CD4-positive, CD25-positive, alpha-beta regulatory T cell (primary cell): ENCODE results near the gene DNAH6. TPM values are rescaled to one million over a fixed set of nuclear protein-coding genes. Genes with fewer than 3 reads are reported as not detected.
"Not testable (repeated sequence)": the region's sequence is repeated elsewhere in the genome, so short reads cannot be mapped to it uniquely, and the experiment has no call there.

Experiments used
- ATAC-seq, 2 donors: fragments of 150-1000 bp; cut with Tn5 transposase; one replicate each; pipeline ENCODE4 v1.10.0; 2021; ENCODE audit warnings: low read depth in 2 of 2, moderate number of reproducible peaks in 2 of 2, moderate library complexity in 1 of 2
- DNase-seq, 3 donors: peaks; one replicate each; pipeline versions ENCODE4 v3.0.0 to v3.0.0-alpha.2; 2012 to 2022; ENCODE audit warnings: mixed read lengths in 1 of 3
- H3K27ac ChIP-seq: one replicate; pipeline ENCODE4 v1.7.0; 2013; ENCODE audit warnings: mild to moderate bottlenecking, low read length; ENCODE audit not compliant: insufficient read depth, poor library complexity, severe bottlenecking
- H3K27me3 ChIP-seq: one replicate; pipeline ENCODE4 v1.7.0; 2013; ENCODE audit warnings: low read length; ENCODE audit not compliant: control insufficient read depth, insufficient read depth
- H3K36me3 ChIP-seq: one replicate; pipeline ENCODE4 v1.7.0; 2013; ENCODE audit warnings: mild to moderate bottlenecking, low read length, moderate library complexity; ENCODE audit not compliant: control insufficient read depth, insufficient read depth
- H3K4me1 ChIP-seq: 2 replicates; pipeline ENCODE4 v1.7.0; 2013; ENCODE audit warnings: mild to moderate bottlenecking, low read length; ENCODE audit not compliant: insufficient read depth, control insufficient read depth, poor library complexity, severe bottlenecking
- H3K4me3 ChIP-seq: one replicate; pipeline ENCODE4 v1.7.0; 2013; ENCODE audit warnings: low read depth, mild to moderate bottlenecking, low read length, moderate library complexity
- H3K9me3 ChIP-seq, 2 experiments: 1 replicate in 1 of 2; 2 replicates in 1 of 2; pipeline ENCODE4 v1.7.0; 2013; ENCODE audit warnings: low read length in 2 of 2, mild to moderate bottlenecking in 1 of 2, moderate library complexity in 1 of 2; ENCODE audit not compliant: control insufficient read depth in 2 of 2
- H3K27ac Mint-ChIP-seq, 3 donors: one replicate each; pipeline ENCODE4 v1.8.0; 2020 to 2022; ENCODE audit warnings: mild to moderate bottlenecking in 3 of 3, mixed read lengths in 3 of 3, moderate library complexity in 2 of 3
- H3K27me3 Mint-ChIP-seq: one replicate; pipeline ENCODE4 v1.8.0; 2022; ENCODE audit warnings: mild to moderate bottlenecking, mixed read lengths
- H3K36me3 Mint-ChIP-seq: one replicate; pipeline ENCODE4 v1.8.0; 2020; ENCODE audit warnings: mixed read lengths
- H3K4me1 Mint-ChIP-seq, 4 donors: one replicate each; pipeline ENCODE4 v1.8.0; 2020 to 2022; ENCODE audit warnings: mixed read lengths in 4 of 4, mild to moderate bottlenecking in 1 of 4
- H3K4me3 Mint-ChIP-seq, 4 donors: one replicate each; pipeline ENCODE4 v1.8.0; 2020 to 2022; ENCODE audit warnings: mild to moderate bottlenecking in 4 of 4, mixed read lengths in 4 of 4, moderate library complexity in 3 of 4
- H3K9me3 Mint-ChIP-seq, 7 donors: one replicate each; pipeline ENCODE4 v1.8.0; 2020 to 2022; ENCODE audit warnings: mixed read lengths in 7 of 7, mild to moderate bottlenecking in 3 of 7, moderate library complexity in 2 of 7
- polyA plus RNA-seq, 4 donors: library from polyadenylated mRNA; unstranded; fragments of 300-500 nt; fragmentation: Illumina TruSeq; gene quantifications; one replicate each; pipeline ENCODE4 v1.2.3, GENCODE V29; 2021
- total RNA-seq: library from RNA; stranded (reverse); gene quantifications from one replicate; pipeline ENCODE4 v1.2.3, GENCODE V29; 2022

DNAH6 gene, protein sequence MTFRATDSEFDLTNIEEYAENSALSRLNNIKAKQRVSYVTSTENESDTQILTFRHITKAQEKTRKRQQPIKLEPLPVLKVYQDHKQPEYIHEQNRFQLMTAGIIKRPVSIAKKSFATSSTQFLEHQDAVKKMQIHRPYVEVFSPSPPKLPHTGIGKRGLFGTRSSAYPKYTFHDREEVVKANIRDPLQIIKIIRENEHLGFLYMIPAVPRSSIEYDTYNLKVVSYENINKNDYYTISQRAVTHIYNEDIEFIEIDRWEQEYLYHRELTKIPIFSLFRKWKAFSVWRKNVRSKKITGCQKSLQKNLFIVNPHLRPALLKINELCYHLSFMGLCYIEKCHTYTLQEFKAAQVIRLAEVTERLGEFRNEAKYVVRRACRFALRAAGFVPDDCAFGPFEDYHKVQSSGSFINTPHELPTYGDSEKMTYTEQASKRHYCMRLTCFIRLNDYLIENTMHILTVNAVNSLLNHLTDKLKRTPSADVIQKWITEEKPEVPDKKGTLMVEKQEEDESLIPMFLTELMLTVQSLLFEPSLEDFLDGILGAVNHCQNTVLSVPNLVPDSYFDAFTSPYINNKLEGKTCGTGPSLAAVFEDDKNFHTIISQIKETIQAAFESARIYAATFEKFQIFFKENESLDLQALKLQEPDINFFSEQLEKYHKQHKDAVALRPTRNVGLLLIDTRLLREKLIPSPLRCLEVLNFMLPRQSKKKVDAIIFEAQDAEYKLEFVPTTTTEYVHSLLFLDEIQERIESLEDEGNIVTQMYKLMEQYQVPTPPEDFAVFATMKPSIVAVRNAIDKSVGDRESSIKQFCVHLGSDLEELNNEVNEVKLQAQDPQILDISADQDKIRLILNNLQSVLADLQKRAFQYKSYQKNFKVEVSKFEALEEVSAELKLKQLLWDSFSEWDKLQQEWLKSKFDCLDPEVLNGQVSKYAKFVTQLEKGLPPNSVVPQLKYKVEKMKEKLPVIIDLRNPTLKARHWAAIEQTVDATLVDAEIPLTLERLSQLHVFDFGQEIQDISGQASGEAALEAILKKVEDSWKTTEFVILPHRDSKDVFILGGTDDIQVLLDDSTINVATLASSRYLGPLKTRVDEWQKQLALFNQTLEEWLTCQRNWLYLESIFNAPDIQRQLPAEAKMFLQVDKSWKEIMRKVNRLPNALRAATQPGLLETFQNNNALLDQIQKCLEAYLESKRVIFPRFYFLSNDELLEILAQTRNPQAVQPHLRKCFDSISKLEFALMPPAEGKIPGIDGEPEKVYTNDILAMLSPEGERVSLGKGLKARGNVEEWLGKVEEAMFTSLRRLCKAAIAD (N-terminal part only)
- 0.52 TPM for total RNA-seq
- 1 to 10 TPM in 1 of 4 donors, under 1 TPM in 3; 0.17 to 1.1 (median 0.42) TPM for polyA plus RNA-seq

DNA sequence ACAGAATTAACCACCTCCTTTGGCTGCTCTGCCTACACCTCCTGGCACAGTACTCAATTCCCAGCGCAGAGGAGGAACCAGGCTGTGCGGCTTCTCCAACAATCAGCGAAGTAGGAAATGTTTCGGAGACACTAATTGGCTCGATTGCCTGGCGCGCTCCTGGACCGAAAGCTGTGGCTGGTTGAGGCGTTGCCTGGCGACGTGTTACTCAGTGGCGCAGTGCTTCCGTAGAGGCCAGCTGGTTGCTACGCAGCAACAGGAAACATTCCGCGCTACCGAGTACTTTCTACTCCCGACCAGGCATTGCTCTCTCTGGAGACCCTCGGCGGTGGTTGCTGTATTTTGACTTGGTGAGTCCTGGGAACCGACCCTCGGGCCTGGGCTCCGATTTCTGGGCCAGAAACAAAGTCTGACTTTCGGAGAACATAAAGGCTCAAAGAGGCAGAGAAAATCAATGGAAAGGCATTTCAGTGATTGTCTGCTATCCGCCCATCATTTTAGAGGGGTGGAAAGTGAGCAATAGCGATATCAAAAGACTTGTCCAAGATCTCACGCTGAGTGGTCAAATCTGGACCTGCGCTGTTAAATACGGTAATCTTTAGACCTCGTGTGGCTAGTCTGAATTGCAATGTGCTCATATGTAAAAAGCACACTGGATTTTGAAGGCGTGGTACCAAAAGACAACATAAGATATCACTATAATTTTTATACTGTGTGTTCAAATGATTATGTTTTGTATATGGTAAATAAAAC, at the start of gene DNAH6:
TSS of gene DNAH6 (plus strand) at position 265 of the 753 bp plus-strand sequence. CDS start 1,329 bp downstream, outside the sequence.
- Histone ChIP-seq H3K27ac (peak within 1 kb of the TSS; percentile 67), H3K36me3 (no peaks in the 10 kb centered on the region), H3K4me1 (peaks cover 11% of the 10 kb centered on the region), H3K4me3 (peak within 1 kb of the TSS; percentile 88), H3K27me3 (peaks cover 6% of the 10 kb centered on the region), H3K9me3 (no peaks in the 10 kb centered on the region)
- peak; percentile 84 to 88 (median 88) for DNase-seq
- Mint-ChIP-seq H3K4me1 (peaks cover 7 to 18% (median 13%) of the 10 kb centered on the region in 4 donors), H3K36me3 (no peaks in the 10 kb centered on the region), H3K4me3 (peak within 1 kb of the TSS; percentile 86 to 94 (median 90)), H3K9me3 (peaks cover 0 to 7% (median 3%) of the 10 kb centered on the region in 7 donors), H3K27me3 (peaks cover 20% of the 10 kb centered on the region), H3K27ac (peak within 1 kb of the TSS; percentile 16 to 94 (median 93))
- peak; percentile 100 for ATAC-seq

DNA sequence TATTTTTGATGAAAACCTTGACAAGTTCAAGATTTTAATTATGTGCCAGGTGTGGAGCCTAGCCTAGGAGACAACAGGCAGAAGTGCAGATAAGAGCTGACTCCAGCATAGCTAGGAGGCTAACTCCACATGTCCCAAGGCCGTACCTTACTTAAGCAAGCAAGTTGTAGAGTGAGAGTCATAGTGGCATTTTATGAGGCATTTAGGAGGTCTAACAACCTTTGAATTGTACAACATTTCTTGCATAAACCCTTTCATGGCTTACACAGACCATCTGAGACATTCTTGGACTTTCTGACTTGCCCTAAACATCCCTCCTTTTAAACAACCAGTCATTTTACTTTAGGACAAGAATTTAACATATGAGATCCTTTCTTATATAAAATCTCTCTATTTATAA, 48.9 kb upstream of the DNAH6 start:
- Mint-ChIP-seq H3K4me1 (peaks cover 0 to 11% (median 0%) of the 10 kb centered on the region in 4 donors), H3K36me3 (no peaks in the 10 kb centered on the region), H3K27me3 (no peaks in the 10 kb centered on the region), H3K27ac (no peak overlapping the region), H3K9me3 (peaks cover 0 to 7% (median 1%) of the 10 kb centered on the region in 7 donors), H3K4me3 (no peak overlapping the region)
- ATAC-seq (no peak), DNase-seq (no peak)
- H3K4me1 ChIP-seq: no peaks in the 10 kb centered on the region
- no peaks in the 10 kb centered on the region for H3K27me3 ChIP-seq
- H3K4me3 ChIP-seq: no peak overlapping the region
- H3K27ac ChIP-seq: no peak overlapping the region
- H3K9me3 ChIP-seq: peaks cover 4 to 7% of the 10 kb centered on the region in 2 experiments
- no peaks in the 10 kb centered on the region for H3K36me3 ChIP-seq

DNA sequence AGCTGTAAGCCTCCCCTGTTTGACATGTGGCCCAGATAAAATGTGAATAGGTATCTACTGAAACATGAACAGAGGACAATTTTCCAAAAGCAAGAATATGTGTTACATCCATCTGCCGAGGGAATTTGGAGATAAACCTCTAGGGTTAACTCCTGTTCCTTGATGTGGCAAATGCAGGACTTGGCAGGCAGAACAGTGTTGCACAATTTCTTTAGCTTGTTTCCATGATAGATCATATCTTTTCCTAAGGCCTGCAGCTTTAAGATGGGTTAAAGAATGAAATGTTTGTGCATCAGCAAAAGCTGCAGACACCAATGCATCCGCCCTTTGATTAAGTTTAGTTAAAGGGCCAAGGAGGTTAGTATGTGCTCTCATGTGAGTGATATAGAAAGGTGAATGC, 43.9 kb upstream of the DNAH6 start:
- not testable (repeated sequence) for H3K27ac ChIP-seq, H3K4me1 Mint-ChIP-seq, H3K36me3 ChIP-seq, H3K4me3 Mint-ChIP-seq, H3K27ac Mint-ChIP-seq, H3K4me3 ChIP-seq, ATAC-seq, H3K9me3 ChIP-seq, DNase-seq, H3K27me3 Mint-ChIP-seq, H3K36me3 Mint-ChIP-seq, H3K27me3 ChIP-seq, H3K4me1 ChIP-seq
- H3K9me3 Mint-ChIP-seq: peaks cover 0 to 15% (median 2%) of the 10 kb centered on the region in 7 donors

DNA sequence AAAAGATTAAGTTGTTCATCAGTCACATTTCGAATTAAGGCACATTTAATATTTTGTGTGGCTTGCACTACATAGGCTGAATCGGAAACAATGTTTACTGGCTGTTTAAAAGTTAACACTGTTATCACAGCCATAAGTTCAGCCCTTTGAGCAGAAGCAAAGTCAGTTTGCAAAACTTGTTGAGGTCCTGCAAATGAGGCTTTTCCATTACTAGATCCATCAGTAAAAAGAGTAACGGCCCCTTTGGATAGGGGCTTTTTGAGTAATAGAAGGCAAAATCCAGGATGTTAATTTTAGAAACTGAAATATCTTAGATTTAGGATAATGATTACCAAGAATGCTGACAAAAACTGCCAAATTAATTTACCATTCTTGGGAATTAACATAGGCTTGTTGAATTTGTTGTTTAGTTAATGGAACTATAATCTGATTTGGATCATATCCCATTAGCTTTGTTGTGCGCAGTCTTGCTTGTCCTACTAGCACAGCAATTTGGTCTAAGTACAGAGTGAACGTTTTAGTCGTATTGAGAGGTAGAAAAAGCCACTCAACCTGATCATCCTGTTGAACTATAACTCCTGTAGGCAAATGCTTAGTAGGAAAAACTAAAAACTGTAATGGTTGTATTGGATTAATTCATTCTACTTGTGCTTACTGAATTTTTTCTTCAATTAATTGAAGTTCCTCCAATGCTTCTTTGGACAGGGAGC, 43.3 kb upstream of the DNAH6 start:
- H3K27ac Mint-ChIP-seq: no peak overlapping the region
- H3K27me3 Mint-ChIP-seq: no peaks in the 10 kb centered on the region

DNA sequence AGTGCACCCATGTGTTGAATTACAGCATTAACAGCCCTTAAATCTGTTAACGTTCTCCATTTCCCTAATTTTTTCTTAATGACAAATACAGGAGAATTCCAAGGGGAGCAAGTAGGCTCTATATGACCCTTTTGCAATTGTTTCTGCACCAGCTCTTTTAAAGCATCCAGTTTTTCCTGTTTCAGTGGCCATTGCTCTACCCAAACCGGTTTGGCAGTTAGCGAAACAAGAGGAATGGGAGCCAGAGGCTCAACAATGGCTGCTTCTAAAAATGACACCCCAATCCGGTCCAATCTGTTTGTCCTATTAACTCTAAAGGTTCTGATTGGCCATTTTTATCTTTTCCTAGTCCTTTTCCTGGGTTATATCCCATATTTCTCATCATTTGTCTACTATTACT, 42.1 kb upstream of the DNAH6 start:
- Histone ChIP-seq H3K27ac (no peak overlapping the region), H3K27me3 (no peaks in the 10 kb centered on the region), H3K9me3 (peaks cover 0 to 5% of the 10 kb centered on the region in 2 experiments), H3K4me1 (no peaks in the 10 kb centered on the region), H3K36me3 (no peaks in the 10 kb centered on the region), H3K4me3 (no peak overlapping the region)
- Mint-ChIP-seq H3K4me1 (peaks cover 0 to 6% (median 0%) of the 10 kb centered on the region in 4 donors), H3K27me3 (no peaks in the 10 kb centered on the region), H3K9me3 (peaks cover 0 to 21% (median 2%) of the 10 kb centered on the region in 7 donors), H3K36me3 (peaks cover 9% of the 10 kb centered on the region), H3K4me3 (no peak overlapping the region), H3K27ac (no peak overlapping the region)
- DNase-seq (no peak), ATAC-seq (no peak)

More for the DNA sequence above, 43.3 kb upstream of the DNAH6 start:
- Histone ChIP-seq H3K4me3 (no peak overlapping the region), H3K4me1 (no peaks in the 10 kb centered on the region), H3K36me3 (no peaks in the 10 kb centered on the region), H3K27me3 (no peaks in the 10 kb centered on the region), H3K27ac (no peak overlapping the region), H3K9me3 (peaks cover 0 to 5% of the 10 kb centered on the region in 2 experiments)
- H3K9me3 Mint-ChIP-seq: peaks cover 0 to 21% (median 2%) of the 10 kb centered on the region in 7 donors
- peaks cover 0 to 6% (median 0%) of the 10 kb centered on the region in 4 donors for H3K4me1 Mint-ChIP-seq
- no peak overlapping the region for H3K4me3 Mint-ChIP-seq
- ATAC-seq (no peak), DNase-seq (no peak)
- H3K36me3 Mint-ChIP-seq: peaks cover 9% of the 10 kb centered on the region

DNA sequence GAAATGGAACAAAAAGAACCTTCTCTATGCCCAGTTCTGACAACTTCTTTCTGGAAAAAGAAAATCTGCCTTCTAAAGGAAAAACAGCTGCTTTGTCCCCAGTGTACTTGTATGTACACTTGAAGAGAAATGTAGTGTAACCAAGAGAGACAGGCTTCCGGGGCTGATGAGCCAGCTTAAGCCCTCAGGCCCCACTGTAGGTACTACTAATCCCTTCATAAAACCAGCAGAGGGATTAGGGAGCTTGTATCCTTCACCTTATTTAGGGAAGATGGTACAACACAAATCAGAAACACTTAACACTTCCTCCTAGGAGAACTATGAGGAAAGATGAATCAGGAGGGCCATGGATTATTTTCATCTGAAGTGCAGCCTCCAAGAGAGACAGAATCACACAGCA, 38.4 kb upstream of the DNAH6 start:
- no peak for DNase-seq

More for the DNA sequence above, 38.4 kb upstream of the DNAH6 start:
- H3K4me1 ChIP-seq: no peaks in the 10 kb centered on the region
- Mint-ChIP-seq H3K27ac (no peak overlapping the region), H3K36me3 (peaks cover 9% of the 10 kb centered on the region), H3K4me1 (peaks cover 0 to 16% (median 8%) of the 10 kb centered on the region in 4 donors), H3K4me3 (no peak overlapping the region), H3K27me3 (no peaks in the 10 kb centered on the region), H3K9me3 (peaks cover 0 to 19% (median 2%) of the 10 kb centered on the region in 7 donors)
- H3K27me3 ChIP-seq: no peaks in the 10 kb centered on the region
- no peak overlapping the region for H3K27ac ChIP-seq
- peaks cover 0 to 5% of the 10 kb centered on the region in 2 experiments for H3K9me3 ChIP-seq
- ATAC-seq: no peak
- no peaks in the 10 kb centered on the region for H3K36me3 ChIP-seq
- no peak overlapping the region for H3K4me3 ChIP-seq
